DMS 273 treated with DMSO at 0.1 percent for 48 hours (cell line): ENCODE measurements around the gene PRKG2.

Experiments
- DNase-seq: peaks from one replicate; lab custom pipeline; 2025; lab: John Stamatoyannopoulos, UW

Gene PRKG2

GRCh38 chr4:81093720-81094401, 121.2 kb downstream of the PRKG2 start:
- no peak for DNase-seq

- no peak for DNase-seq
Observed at GRCh38 chr4:81085979-81086378, 129.0 kb downstream of the PRKG2 start.

GRCh38 chr4:81085291-81085690, 129.7 kb downstream of the PRKG2 start:
- no peak for DNase-seq

GRCh38 chr4:81084634-81085033, 130.4 kb downstream of the PRKG2 start:
- DNase-seq: no peak

GRCh38 chr4:81084029-81084428, 131.0 kb downstream of the PRKG2 start:
- no peak for DNase-seq

- DNase-seq: no peak
Observed at GRCh38 chr4:81081156-81081555, 133.9 kb downstream of the PRKG2 start.

GRCh38 chr4:81071013-81071412, 144.0 kb downstream of the PRKG2 start:
- DNase-seq: no peak

GRCh38 chr4:81069706-81070331, 145.2 kb downstream of the PRKG2 start:
- DNase-seq: peak; percentile 75

GRCh38 chr4:81065446-81065845, 149.6 kb downstream of the PRKG2 start:
- no peak for DNase-seq

GRCh38 chr4:81062001-81062400, 153.0 kb downstream of the PRKG2 start:
- DNase-seq: no peak

GRCh38 chr4:81061344-81061730, 153.7 kb downstream of the PRKG2 start:
- DNase-seq: no peak

GRCh38 chr4:81060587-81061343, 154.3 kb downstream of the PRKG2 start:
- DNase-seq: no peak

- no peak for DNase-seq
Observed at GRCh38 chr4:81058621-81059020, 156.4 kb downstream of the PRKG2 start.

- peak; percentile 18 for DNase-seq
Observed at GRCh38 chr4:81052119-81053068, 162.6 kb downstream of the PRKG2 start.

GRCh38 chr4:81049907-81050306, 165.1 kb downstream of the PRKG2 start:
- DNase-seq: no peak

GRCh38 chr4:81049330-81049729, 165.7 kb downstream of the PRKG2 start:
- no peak for DNase-seq

- DNase-seq: no peak
Observed at GRCh38 chr4:81042578-81043365, 172.2 kb downstream of the PRKG2 start.

GRCh38 chr4:81040012-81040659, 174.9 kb downstream of the PRKG2 start:
- DNase-seq: no peak

GRCh38 chr4:81039351-81039972, 175.6 kb downstream of the PRKG2 start:
- no peak for DNase-seq

- no peak for DNase-seq
Observed at GRCh38 chr4:81038636-81039350, 176.2 kb downstream of the PRKG2 start.
